Epithelial cell of proximal tubule (primary cell): Measurements from ENCODE around the gene FNDC3A. TPM values are rescaled to one million over a fixed set of nuclear protein-coding genes. Genes with fewer than 3 reads are reported as not detected.

Source experiments
- DNase-seq: peaks from one replicate; pipeline ENCODE4 v3.0.0-alpha.2; 2011; ENCODE audit warnings: low read depth
- H3K4me3 ChIP-seq: 2 replicates; pipeline ENCODE4 v1.5.1; 2011; ENCODE audit warnings: low read depth, mild to moderate bottlenecking, low read length
- CTCF ChIP-seq: conservative IDR thresholded peaks from 2 replicates; pipeline ENCODE4 v1.5.1; 2012; ENCODE audit warnings: low read depth, mild to moderate bottlenecking, low read length
- total RNA-seq: library from RNA; depleted of rRNA; stranded (reverse); fragments of >200 nt; gene quantifications from 2 replicates; pipeline ENCODE4 v1.2.3, GENCODE V29; 2015

The FNDC3A gene
- total RNA-seq, 1 donor from 2014 or later, result 27.2 TPM

DNA sequence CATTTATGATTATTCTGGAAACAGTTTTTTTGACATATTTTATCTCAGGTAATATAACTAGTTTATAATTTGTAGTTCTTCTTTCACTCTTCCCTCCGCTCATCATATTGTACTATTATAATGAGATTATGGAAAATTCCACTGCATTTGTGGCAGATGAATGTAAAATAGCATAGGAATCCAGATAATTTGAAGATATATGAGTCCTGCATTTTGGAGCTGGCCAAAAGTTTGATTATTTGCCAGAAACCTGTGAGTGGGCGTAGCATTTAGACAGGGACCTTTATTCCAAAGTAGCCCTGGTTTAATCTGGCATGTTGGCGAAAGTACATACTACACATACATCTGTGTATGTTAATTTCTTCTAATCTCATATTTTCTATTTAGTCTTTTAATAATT, 65.2 kb downstream of the FNDC3A start:
- H3K4me3 ChIP-seq, result no peak overlapping the region
- no peak for DNase-seq
- TF ChIP-seq CTCF, result no peak

GRCh38 chr13:49042476-49042875, 66.8 kb downstream of the FNDC3A start:
- no peak for DNase-seq
- no peak for TF ChIP-seq CTCF
- H3K4me3 ChIP-seq, result no peak overlapping the region

DNA sequence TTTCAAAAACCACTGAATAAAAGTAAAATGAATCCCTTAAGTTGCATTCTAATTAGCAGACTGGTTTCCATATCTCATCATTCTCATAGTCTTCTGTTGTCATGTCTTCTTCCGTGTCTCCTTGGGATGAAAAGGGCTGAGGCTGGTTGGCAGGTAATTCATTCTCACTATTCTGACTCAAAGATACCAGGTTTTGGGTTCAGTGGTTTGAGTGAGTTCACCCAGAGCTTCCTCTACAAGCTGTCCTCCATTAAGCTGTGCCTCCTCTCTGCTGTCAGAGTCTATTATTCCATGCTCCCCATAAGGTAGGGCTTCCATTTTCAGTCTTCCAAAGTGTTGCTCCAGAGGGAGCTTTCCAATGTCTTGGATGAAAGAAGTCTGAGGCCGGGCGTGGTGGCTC, 68.3 kb downstream of the FNDC3A start:
- DNase-seq, result no peak
- H3K4me3 ChIP-seq, result no peak overlapping the region
- TF ChIP-seq CTCF, result no peak

DNA sequence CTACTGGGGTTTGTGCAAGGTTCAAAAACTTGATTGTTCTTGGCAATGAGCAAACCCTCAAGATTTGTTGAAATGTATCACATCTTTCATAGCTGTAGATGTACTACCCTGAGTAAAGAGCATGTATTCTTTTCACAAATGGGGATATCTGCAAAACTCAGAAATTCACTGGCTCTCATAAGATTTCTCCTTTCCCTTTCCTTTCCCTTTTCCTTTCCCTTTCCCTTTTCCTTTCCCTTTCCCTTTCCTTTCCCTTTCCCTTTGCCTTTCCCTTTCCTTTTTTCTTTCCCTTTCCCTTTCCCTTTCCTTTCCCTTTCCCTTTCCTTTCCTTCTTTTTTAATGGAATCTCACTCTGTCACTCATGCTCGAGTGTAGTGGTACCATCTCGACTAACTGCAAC, 69.1 kb downstream of the FNDC3A start:
- no peak for DNase-seq
- no peak overlapping the region for H3K4me3 ChIP-seq
- TF ChIP-seq CTCF, result no peak

- no peak for DNase-seq
- TF ChIP-seq CTCF, result no peak
- no peak overlapping the region for H3K4me3 ChIP-seq
Measured at GRCh38 chr13:49046002-49046401, 70.3 kb downstream of the FNDC3A start.

DNA sequence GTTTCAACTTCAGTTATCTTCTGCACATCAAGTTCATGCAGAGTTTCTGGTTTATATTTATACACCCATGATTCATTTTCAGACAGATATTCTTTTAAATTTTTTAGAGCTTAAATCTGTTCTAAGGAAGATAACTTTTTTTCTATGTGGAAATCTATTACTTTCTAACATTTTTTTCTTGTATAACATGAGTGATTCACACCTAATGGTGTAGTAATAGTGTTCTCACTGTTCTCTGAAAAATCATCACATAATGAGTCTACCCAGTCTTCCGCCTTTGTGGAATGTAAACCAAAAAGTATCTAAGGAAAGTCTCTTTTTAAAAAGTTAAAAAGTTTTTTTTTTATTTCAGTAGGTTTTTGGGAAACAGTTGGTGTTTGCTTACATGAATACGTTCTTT, 70.8 kb downstream of the FNDC3A start:
- no peak for DNase-seq
- no peak overlapping the region for H3K4me3 ChIP-seq
- no peak for TF ChIP-seq CTCF

DNA sequence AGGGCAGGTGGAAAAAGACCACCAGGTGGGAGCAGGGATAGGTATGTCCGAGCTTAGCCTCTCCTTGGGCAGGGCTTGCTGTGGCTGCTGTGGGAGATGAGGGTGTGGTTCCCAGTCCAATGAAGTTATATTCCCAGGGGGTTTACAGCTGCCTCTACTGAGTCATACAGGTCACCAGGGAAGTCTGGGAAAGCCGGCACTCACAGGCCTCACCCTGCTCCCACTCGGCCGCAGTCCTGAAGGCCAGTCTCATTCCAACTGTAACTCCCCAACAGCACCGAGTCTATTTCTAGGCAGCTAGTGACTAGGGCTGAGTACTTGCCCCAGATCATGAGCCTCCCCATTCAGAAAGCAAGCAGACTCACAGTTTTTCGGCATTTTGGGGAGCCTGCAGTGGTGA, 77.1 kb downstream of the FNDC3A start:
- no peak for DNase-seq

More for the DNA sequence above, 77.1 kb downstream of the FNDC3A start:
- no peak overlapping the region for H3K4me3 ChIP-seq
- TF ChIP-seq CTCF, result no peak
